ENCODE measurements around the gene SMARCD1.

- no peak for TF ChIP-seq CTCF (conservative IDR thresholded peaks at IDR 0.05; ENCODE audit: low read depth, low read length)
- TF ChIP-seq EZH2 (IDR thresholded peaks at IDR 0.05; ENCODE audit: borderline replicate concordance, low read depth, low read length, poor library complexity, severe bottlenecking), result no peak
Observed at GRCh38 chr12:50073712-50074111, 11.4 kb upstream of the SMARCD1 start.

All from A673 (cell line).